Panc1 (cell line): Measurements from ENCODE around the gene GABRG3. TPM values are rescaled to one million over a fixed set of nuclear protein-coding genes. Genes with fewer than 3 reads are reported as not detected.

Experiments used
- ATAC-seq: fragments of 200-7000 bp; cut with Tn5 transposase; 2 replicates; pipeline ENCODE4 v1.9.1; 2020; ENCODE audit warnings: mild to moderate bottlenecking, moderate library complexity
- BruUV-seq: library from RNA; stranded (reverse); fragments of 400-500 nt; replicated peaks from 2 replicates; lab custom pipeline; 2021; lab: Mats Ljungman, UMichigan
- CTCF ChIA-PET: fragments of 300-600 bp; sonication (Branson Sonifier 250); formaldehyde crosslinking; loops from one replicate; lab custom pipeline; 2022; ENCODE audit warnings: antibody characterized with exemption; lab: Charles Lee
- POLR2A ChIA-PET: fragments of 300-600 bp; sonication (Branson Sonifier 250); formaldehyde crosslinking; loops from one replicate; lab custom pipeline; 2022; ENCODE audit warnings: antibody characterized with exemption; lab: Charles Lee
- DNase-seq: peaks from one replicate; pipeline ENCODE4 v3.0.0-alpha.2; 2010; ENCODE audit warnings: low read depth, low spot score
- H3K27ac ChIP-seq: 2 replicates; pipeline ENCODE4 v1.5.1; 2011; ENCODE audit warnings: mild to moderate bottlenecking, low read length, inconsistent platforms
- H3K27me3 ChIP-seq: fragments of 200-500 bp; sonication (Bioruptor generic); 2 replicates; pipeline ENCODE4 v1.6.0; 2014; ENCODE audit warnings: low read length, inconsistent platforms; ENCODE audit not compliant: control insufficient read depth, insufficient read depth
- H3K36me3 ChIP-seq: fragments of 200-500 bp; sonication (Bioruptor generic); 2 replicates; pipeline ENCODE4 v1.5.1; 2014; ENCODE audit warnings: inconsistent platforms, mild to moderate bottlenecking, low read length, moderate library complexity; ENCODE audit not compliant: control insufficient read depth, insufficient read depth
- H3K4me1 ChIP-seq: 2 replicates; pipeline ENCODE4 v1.5.1; 2011; ENCODE audit warnings: inconsistent platforms, mild to moderate bottlenecking, low read length, moderate library complexity; ENCODE audit not compliant: control insufficient read depth, insufficient read depth
- H3K4me3 ChIP-seq, 2 experiments: 2 replicates each; pipeline ENCODE4 v1.5.1; 2011 to 2012; ENCODE audit warnings: low read depth in 2 of 2, low read length in 2 of 2, mild to moderate bottlenecking in 2 of 2, inconsistent platforms in 1 of 2, moderate library complexity in 1 of 2
- H3K9me3 ChIP-seq: fragments of 200-500 bp; sonication (Bioruptor generic); 2 replicates; pipeline ENCODE4 v1.5.1; 2014; ENCODE audit warnings: low read depth, mild to moderate bottlenecking, inconsistent platforms, low read length, moderate library complexity; ENCODE audit not compliant: control insufficient read depth, insufficient read depth
- POLR2AphosphoS5 ChIP-seq: IDR thresholded peaks from 2 replicates; pipeline ENCODE4 v1.6.1; 2012; ENCODE audit warnings: mild to moderate bottlenecking, low read depth, low read length, moderate library complexity
- SIN3A ChIP-seq: IDR thresholded peaks from 2 replicates; pipeline ENCODE4 v1.6.1; 2012; ENCODE audit warnings: low read depth, mild to moderate bottlenecking, low read length, moderate library complexity, borderline replicate concordance; ENCODE audit not compliant: insufficient read depth
- TCF7L2 ChIP-seq: IDR thresholded peaks from 2 replicates; pipeline ENCODE4 v1.6.1; 2011; ENCODE audit warnings: mild to moderate bottlenecking, low read depth, low read length, inconsistent platforms
- in situ Hi-C: cut with HindIII; loops from 2 replicates; pipeline ENCODE4 v1.10.0; 2016; ENCODE audit warnings: low sequenced_read_pairs, low pct_unique_long_range_greater_than_20kb
- intact Hi-C: fragments of 100-400 bp; cut with micrococcal nuclease; formaldehyde crosslinking; loops from one replicate; pipeline ENCODE4 v1.10.0; 2022; ENCODE audit not compliant: unreplicated experiment
- total RNA-seq: library from RNA; stranded (reverse); gene quantifications from one replicate; pipeline ENCODE4 v1.2.1, GENCODE V29; 2021; ENCODE audit not compliant: unreplicated experiment
- TF ChIP-seq, protein P1 (sequence below), 2 experiments: IDR thresholded peaks; 2 replicates each; pipeline ENCODE4 v1.6.1; 2011 to 2012; ENCODE audit warnings: low read depth in 2 of 2, control low read depth in 1 of 2, low read length in 1 of 2, mild to moderate bottlenecking in 1 of 2, moderate library complexity in 1 of 2; ENCODE audit not compliant: insufficient read depth in 1 of 2
- TF ChIP-seq, protein P2 (sequence below): fragments of 450-650 bp; IDR thresholded peaks from 2 replicates; pipeline ENCODE4 v1.5.1; 2017; ENCODE audit warnings: mild to moderate bottlenecking

The GABRG3 gene
- total RNA-seq, 1 experiment from 2014 or later, result not detected

DNA sequence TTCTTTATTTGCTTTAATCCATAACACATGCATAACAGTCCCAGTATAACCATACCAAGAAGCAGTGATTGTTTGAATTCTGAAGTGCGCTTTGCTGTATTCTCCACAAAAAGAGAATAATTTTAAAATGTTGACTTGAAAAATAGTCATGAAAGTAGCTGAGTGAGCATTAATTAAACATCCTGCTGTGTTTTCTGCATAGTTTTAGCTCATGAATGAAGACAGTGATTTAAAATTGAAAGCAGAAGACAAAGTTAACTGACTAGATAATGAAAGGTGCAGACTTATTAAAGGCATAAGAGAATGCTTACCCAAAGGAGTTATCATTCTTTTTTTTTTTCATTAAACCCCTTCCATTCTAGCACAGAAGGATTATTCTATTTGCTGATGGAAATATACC lies 143.5 kb downstream of the GABRG3 start:
- H3K4me3 ChIP-seq, result no peak overlapping the region
- no peaks in the 10 kb centered on the region for H3K9me3 ChIP-seq
- no peaks in the 10 kb centered on the region for H3K36me3 ChIP-seq
- no peak for DNase-seq
- ATAC-seq, result no peak
- no peak overlapping the region for H3K27ac ChIP-seq
- H3K27me3 ChIP-seq, result no peaks in the 10 kb centered on the region
- in situ Hi-C loops (no loop called here), intact Hi-C loops (no loop called here)
- no TSS peak for BruUV-seq
- H3K4me1 ChIP-seq, result no peaks in the 10 kb centered on the region
- CTCF ChIA-PET, result interaction anchor here (0.7 kb wide), 1 partner anchor 55 kb away, joined by 3 read pairs; no protein-coding TSS in a partner anchor
- POLR2A ChIA-PET, result no interaction called here
- TF ChIP-seq, protein P1, sequence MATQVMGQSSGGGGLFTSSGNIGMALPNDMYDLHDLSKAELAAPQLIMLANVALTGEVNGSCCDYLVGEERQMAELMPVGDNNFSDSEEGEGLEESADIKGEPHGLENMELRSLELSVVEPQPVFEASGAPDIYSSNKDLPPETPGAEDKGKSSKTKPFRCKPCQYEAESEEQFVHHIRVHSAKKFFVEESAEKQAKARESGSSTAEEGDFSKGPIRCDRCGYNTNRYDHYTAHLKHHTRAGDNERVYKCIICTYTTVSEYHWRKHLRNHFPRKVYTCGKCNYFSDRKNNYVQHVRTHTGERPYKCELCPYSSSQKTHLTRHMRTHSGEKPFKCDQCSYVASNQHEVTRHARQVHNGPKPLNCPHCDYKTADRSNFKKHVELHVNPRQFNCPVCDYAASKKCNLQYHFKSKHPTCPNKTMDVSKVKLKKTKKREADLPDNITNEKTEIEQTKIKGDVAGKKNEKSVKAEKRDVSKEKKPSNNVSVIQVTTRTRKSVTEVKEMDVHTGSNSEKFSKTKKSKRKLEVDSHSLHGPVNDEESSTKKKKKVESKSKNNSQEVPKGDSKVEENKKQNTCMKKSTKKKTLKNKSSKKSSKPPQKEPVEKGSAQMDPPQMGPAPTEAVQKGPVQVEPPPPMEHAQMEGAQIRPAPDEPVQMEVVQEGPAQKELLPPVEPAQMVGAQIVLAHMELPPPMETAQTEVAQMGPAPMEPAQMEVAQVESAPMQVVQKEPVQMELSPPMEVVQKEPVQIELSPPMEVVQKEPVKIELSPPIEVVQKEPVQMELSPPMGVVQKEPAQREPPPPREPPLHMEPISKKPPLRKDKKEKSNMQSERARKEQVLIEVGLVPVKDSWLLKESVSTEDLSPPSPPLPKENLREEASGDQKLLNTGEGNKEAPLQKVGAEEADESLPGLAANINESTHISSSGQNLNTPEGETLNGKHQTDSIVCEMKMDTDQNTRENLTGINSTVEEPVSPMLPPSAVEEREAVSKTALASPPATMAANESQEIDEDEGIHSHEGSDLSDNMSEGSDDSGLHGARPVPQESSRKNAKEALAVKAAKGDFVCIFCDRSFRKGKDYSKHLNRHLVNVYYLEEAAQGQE (IDR thresholded peaks at IDR 0.05; ENCODE audit: insufficient read depth in 1 of 2, low read depth in 2 of 2, low read length in 1 of 2), result no peak
- TF ChIP-seq, protein P2, sequence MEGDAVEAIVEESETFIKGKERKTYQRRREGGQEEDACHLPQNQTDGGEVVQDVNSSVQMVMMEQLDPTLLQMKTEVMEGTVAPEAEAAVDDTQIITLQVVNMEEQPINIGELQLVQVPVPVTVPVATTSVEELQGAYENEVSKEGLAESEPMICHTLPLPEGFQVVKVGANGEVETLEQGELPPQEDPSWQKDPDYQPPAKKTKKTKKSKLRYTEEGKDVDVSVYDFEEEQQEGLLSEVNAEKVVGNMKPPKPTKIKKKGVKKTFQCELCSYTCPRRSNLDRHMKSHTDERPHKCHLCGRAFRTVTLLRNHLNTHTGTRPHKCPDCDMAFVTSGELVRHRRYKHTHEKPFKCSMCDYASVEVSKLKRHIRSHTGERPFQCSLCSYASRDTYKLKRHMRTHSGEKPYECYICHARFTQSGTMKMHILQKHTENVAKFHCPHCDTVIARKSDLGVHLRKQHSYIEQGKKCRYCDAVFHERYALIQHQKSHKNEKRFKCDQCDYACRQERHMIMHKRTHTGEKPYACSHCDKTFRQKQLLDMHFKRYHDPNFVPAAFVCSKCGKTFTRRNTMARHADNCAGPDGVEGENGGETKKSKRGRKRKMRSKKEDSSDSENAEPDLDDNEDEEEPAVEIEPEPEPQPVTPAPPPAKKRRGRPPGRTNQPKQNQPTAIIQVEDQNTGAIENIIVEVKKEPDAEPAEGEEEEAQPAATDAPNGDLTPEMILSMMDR, result no peak
- TF ChIP-seq POLR2AphosphoS5 (no peak), TCF7L2 (no peak), SIN3A (no peak)

DNA sequence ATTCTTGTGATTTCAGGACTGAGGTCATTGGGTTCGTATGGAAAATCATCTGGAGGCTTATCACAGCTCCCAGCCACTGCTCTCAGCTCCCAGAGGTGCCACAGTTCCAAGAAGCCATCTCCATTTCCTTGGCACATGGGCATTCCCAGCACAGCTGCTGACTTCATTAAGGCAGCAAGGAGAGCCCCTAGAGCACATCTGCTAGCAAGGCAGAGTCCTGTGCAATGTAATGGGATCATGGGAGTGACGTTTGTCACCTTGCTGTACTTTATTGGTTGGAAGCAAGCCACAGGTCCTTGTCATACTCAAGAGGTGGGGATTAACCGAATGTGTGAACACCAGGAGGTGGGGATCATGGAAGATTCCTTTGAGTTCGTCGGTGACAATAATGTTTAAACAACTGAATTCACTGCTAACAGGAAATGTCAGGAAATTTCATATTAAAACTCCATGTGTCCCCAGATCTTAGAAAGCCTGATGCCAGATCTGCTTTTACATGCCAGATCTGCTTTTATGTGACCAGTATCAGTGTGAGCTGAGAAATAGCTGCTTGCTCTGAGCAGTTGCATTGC lies 148.8 kb downstream of the GABRG3 start:
- Histone ChIP-seq H3K9me3 (no peaks in the 10 kb centered on the region), H3K27me3 (no peaks in the 10 kb centered on the region), H3K27ac (no peak overlapping the region), H3K4me1 (no peaks in the 10 kb centered on the region), H3K4me3 (no peak overlapping the region), H3K36me3 (no peaks in the 10 kb centered on the region)
- intact Hi-C loops (no loop called here), in situ Hi-C loops (no loop called here)
- POLR2A ChIA-PET, result no interaction called here
- no peak for TF ChIP-seq POLR2AphosphoS5
- TF ChIP-seq, protein P2, result no peak
- TF ChIP-seq SIN3A, result no peak
- TF ChIP-seq, protein P1 (IDR thresholded peaks at IDR 0.05; ENCODE audit: insufficient read depth in 1 of 2, low read depth in 2 of 2, low read length in 1 of 2), result no peak
- no peak for TF ChIP-seq TCF7L2
- DNase-seq (no peak), ATAC-seq (no peak)
- no TSS peak for BruUV-seq
- CTCF ChIA-PET, result no interaction called here
